ENCODE measurements around the gene TULP4.

DNA sequence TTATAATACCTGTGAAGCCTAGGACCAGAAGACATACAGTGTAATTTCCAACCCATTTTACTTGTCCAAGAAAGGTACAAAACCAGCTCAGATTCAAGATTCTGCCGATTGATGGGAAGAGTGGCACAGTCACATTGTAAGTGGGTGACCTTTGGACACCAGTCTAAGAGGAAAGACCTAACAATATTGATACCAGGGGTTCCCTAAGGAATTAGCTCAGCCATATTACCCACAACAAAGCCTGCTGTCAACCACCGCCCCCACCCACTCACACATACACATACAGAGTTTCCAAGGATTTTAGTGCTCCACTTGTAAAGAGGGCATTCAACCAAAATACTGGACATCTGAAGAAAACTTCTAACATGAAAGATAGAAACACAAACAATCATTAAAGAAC, 219.7 kb downstream of the TULP4 start:
- TF ChIP-seq, protein P1, sequence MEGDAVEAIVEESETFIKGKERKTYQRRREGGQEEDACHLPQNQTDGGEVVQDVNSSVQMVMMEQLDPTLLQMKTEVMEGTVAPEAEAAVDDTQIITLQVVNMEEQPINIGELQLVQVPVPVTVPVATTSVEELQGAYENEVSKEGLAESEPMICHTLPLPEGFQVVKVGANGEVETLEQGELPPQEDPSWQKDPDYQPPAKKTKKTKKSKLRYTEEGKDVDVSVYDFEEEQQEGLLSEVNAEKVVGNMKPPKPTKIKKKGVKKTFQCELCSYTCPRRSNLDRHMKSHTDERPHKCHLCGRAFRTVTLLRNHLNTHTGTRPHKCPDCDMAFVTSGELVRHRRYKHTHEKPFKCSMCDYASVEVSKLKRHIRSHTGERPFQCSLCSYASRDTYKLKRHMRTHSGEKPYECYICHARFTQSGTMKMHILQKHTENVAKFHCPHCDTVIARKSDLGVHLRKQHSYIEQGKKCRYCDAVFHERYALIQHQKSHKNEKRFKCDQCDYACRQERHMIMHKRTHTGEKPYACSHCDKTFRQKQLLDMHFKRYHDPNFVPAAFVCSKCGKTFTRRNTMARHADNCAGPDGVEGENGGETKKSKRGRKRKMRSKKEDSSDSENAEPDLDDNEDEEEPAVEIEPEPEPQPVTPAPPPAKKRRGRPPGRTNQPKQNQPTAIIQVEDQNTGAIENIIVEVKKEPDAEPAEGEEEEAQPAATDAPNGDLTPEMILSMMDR (conservative IDR thresholded peaks at IDR 0.05 in 1 of 2, IDR thresholded peaks at IDR 0.05 in 1 of 2; ENCODE audit: low read depth in 1 of 2, low read length in 2 of 2) = no peak
- TF ChIP-seq EZH2 (IDR thresholded peaks at IDR 0.05; ENCODE audit: low read length, missing control alignments) = no peak

Data from fibroblast of lung (primary cell).